GM12865 (cell line): ENCODE data around the gene SUCLA2.
A peak's percentile ranks its signal among the peaks of the same experiment; 100 is the strongest.
"Not testable (repeated sequence)": the region's sequence is repeated elsewhere in the genome, so short reads cannot be mapped to it uniquely, and the experiment has no call there.

Source experiments
- DNase-seq: peaks from one replicate; pipeline ENCODE4 v3.0.0; 2010; ENCODE audit warnings: low read depth
- H3K4me3 ChIP-seq: 2 replicates; pipeline ENCODE4 v1.5.1; 2011; ENCODE audit warnings: mild to moderate bottlenecking, low read depth, low read length, control low read depth
- CTCF ChIP-seq: IDR thresholded peaks from 2 replicates; pipeline ENCODE4 v1.5.1; 2011; ENCODE audit warnings: low read length, control low read depth, low read depth, inconsistent platforms; ENCODE audit not compliant: insufficient read depth; ENCODE audit errors: missing control alignments

Gene SUCLA2

GRCh38 chr13:47964863-47965262, 36.2 kb downstream of the SUCLA2 start:
- H3K4me3 ChIP-seq: no peak overlapping the region
- no peak for TF ChIP-seq CTCF
- DNase-seq: no peak

DNA sequence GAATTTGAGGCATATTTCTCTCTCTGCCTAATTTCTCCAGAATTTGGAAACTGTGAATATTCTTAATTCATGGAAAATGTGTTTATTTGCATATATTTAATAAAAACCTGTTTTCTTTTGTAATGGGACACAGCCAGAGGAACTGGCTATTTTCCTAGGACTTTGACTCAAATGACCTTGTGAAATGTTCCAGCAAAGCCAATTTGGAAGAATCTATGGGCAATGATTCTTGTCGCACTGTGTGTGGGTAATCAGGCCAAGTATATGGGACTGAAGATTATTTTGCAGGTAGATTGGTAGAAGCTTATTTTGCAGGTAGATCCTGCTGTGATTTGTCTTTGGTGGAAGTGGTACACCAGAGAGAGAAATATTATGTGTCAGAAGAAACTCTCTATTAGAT, 38.8 kb downstream of the SUCLA2 start:
- no peak for DNase-seq
- H3K4me3 ChIP-seq: no peak overlapping the region
- TF ChIP-seq CTCF: no peak

DNA sequence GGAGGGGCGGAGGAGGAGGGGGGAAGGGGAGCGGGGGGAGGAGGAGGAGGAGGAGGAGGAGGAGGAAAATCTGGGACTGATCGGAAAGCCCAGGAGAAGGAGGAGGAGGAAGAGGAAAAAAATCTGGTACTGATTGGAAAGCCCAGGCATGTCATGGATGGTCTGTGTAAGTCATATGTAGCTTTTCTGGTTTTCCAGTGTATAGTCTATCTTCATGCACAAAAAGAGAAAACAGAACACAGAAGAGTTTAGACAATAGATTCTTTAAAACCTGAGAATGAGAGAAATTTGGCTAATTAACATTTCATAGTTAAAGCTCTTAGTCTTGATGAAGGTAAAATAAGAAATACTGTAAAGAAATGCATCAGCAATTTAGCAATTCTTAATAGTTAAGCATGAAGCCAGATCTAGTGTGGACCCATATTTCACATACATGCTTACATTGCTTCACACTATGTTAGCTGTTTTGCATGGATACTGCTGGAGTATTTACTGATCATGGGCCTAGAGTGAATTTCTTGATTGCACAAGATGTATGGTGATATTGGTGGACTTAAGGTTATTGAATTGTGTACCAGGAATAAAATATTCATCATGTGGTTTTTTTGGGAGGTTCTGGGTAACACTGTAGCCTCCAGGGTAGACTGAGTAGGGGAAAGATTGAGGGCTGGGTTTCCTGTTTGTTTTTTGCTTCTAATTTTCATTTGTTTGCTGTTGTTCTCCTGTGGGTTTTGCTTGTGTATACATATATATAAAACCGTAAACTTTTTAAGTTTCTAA, 41.4 kb downstream of the SUCLA2 start:
- no peak for TF ChIP-seq CTCF
- no peak for DNase-seq
- H3K4me3 ChIP-seq: no peak overlapping the region

- no peak overlapping the region for H3K4me3 ChIP-seq
- no peak for TF ChIP-seq CTCF
- no peak for DNase-seq
Observed at GRCh38 chr13:47957073-47957472, 44.0 kb downstream of the SUCLA2 start.

- TF ChIP-seq CTCF: no peak
- no peak overlapping the region for H3K4me3 ChIP-seq
- peak; percentile 6 for DNase-seq
Observed at GRCh38 chr13:47955836-47956235, 45.2 kb downstream of the SUCLA2 start.

- no peak overlapping the region for H3K4me3 ChIP-seq
- DNase-seq: no peak
- TF ChIP-seq CTCF: no peak
Observed at GRCh38 chr13:47949799-47950198, 51.3 kb downstream of the SUCLA2 start.

DNA sequence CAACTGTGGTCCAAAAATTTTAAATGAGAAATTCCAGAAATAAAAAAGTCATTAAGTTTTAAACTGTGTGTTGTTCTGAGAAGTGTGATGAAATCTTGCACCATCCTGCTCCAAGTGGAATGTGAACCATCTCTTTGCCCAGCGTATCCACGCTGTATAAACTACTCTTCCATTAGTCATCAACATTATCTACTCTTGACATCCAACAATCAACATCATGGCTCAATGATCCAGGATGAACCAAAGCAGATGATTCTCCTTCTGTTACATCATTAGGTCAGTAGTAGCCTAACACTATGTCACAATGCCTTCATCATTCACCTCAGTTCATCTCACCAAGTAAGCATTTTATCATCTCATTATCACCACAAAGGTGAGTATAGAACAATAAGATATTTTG, 55.3 kb downstream of the SUCLA2 start:
- no peak overlapping the region for H3K4me3 ChIP-seq
- DNase-seq: no peak
- TF ChIP-seq CTCF: no peak

DNA sequence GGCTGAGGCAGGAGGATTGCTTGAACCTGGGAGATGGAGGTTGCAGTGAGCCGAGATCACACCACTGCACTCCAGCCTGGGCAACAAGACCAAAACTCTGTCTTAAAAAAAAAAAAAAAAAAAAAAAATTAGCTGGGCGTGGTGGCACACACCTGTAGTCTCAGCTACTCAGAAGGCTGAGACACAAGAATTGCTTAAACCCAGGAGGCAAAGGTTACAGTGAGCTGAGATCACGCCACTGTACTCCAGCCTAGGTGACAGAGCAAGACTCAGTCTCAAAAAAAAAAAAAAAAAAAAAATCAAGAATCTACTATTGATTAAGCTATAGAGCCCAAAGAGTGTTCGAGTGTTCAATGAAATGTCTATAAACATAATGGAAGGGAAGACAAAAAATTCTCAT, 55.9 kb downstream of the SUCLA2 start:
- not testable (repeated sequence) for DNase-seq, H3K4me3 ChIP-seq
